22Rv1 (cell line): ENCODE measurements around the gene VEPH1.

Experiments
- H3K27ac ChIP-seq: fragments of 450-650 bp; 2 replicates; pipeline ENCODE4 v1.5.1; 2017
- ZFX ChIP-seq: fragments of 450-650 bp; IDR thresholded peaks from 2 replicates; pipeline ENCODE4 v1.6.1; 2017; ENCODE audit warnings: antibody characterized with exemption, borderline replicate concordance
- TF ChIP-seq, protein P1 (sequence below): fragments of 450-650 bp; IDR thresholded peaks from 2 replicates; pipeline ENCODE4 v1.5.1; 2017; ENCODE audit warnings: mild to moderate bottlenecking

The VEPH1 gene

DNA sequence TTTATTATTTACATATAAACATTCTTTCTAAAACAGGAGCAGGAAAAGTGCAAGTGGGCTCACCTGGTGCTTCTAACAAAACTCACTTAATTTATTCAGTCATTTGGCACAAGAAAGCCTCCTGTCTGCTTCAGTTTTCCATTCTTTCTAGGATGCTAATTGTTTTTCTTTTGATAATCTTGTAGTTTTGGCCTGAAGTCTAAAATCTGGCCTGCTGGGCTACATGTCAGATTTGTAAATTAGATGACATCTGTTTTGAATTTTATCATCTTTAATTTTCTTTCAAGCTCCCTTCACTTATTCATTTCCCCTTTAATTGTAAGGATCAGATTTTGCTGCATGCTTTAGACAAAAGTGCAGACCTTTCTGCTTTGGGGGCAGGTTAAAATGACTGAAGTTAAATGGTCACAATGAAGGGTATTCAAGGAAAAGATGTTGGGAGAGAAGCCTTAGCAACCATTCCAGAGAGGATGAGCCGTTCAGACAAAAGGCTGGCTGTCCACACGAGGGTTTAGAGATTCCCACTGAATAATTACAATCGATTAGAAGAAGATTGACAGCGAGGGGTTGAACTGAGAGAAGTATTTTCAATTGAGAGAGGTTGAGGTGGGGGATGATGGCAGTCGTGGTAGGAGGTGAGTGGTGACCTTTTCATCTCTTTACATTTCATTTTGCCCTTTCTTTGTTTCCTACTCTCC, 126.5 kb downstream of the VEPH1 start:
- no peak overlapping the region for H3K27ac ChIP-seq
- no peak for TF ChIP-seq ZFX
- TF ChIP-seq, protein P1, sequence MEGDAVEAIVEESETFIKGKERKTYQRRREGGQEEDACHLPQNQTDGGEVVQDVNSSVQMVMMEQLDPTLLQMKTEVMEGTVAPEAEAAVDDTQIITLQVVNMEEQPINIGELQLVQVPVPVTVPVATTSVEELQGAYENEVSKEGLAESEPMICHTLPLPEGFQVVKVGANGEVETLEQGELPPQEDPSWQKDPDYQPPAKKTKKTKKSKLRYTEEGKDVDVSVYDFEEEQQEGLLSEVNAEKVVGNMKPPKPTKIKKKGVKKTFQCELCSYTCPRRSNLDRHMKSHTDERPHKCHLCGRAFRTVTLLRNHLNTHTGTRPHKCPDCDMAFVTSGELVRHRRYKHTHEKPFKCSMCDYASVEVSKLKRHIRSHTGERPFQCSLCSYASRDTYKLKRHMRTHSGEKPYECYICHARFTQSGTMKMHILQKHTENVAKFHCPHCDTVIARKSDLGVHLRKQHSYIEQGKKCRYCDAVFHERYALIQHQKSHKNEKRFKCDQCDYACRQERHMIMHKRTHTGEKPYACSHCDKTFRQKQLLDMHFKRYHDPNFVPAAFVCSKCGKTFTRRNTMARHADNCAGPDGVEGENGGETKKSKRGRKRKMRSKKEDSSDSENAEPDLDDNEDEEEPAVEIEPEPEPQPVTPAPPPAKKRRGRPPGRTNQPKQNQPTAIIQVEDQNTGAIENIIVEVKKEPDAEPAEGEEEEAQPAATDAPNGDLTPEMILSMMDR, result no peak

DNA sequence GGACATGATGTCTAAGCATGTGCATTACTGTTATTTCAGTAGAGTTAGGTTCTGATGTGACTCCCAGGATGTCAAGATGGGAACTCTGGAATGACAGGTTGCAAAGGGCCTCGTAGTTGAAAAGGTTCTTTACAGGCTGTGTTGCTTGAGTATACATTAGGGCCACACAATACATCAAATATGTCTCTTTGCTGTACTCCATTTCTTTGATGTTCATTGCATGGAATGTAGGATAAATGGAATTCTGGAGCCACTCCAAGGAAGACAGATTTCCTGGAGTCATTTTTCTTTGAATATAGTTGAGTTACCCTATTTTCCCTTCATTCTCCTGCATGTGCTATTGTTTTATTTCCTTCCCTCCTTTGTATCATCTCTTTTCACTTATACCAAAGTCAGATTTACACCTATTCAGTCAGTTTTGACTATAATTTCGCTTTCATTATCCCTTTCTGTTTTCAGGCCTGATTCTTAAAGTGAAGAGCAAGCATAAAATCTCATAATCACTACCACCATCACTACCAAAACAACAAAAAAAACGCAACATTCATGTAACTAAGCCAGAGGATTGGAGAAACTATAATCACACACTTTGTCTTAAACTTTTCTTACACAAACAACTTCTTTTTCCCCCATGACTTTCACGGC, 127.8 kb downstream of the VEPH1 start:
- TF ChIP-seq, protein P1, result no peak
- TF ChIP-seq ZFX, result no peak
- H3K27ac ChIP-seq, result no peak overlapping the region

DNA sequence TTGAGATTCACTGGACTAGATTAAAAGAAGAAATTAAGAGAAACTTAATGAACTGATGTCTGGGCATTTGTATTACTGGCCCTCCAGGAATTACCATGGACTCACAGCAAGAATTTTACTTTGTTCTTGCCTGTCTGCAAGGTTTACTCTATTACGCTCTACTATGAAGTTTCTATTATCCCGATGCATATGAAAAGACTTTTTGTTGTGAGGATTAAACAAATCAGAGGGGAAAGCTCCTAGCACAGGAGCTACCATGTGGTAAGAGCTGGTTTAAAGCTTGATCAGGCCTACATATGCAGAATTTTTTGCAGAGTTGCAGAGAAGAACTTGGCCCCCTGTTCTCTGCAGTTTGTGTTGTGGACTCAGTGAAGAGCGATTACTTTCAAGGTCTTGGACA, 128.3 kb downstream of the VEPH1 start:
- no peak overlapping the region for H3K27ac ChIP-seq
- TF ChIP-seq, protein P1, result no peak
- no peak for TF ChIP-seq ZFX

DNA sequence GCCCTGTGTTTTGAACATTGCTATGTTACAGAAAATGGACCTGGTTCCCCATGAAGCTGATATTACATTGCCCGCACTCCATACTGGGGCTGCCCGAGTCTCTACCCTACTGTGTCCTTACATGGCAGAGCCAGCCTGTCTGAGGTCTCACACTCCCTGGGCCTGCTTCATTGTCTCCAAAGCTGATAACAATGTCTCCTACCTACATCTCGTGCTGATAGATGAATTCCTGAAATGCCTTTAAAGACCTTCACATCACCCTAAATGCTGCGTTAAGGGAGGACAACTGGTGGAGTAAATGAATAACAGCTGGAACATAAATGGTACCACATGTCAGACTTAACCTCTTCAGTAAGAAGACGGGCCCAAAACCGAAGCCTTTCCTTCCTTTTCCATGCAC, 129.4 kb downstream of the VEPH1 start:
- H3K27ac ChIP-seq, result no peak overlapping the region
- TF ChIP-seq ZFX, result no peak
- TF ChIP-seq, protein P1, result no peak

DNA sequence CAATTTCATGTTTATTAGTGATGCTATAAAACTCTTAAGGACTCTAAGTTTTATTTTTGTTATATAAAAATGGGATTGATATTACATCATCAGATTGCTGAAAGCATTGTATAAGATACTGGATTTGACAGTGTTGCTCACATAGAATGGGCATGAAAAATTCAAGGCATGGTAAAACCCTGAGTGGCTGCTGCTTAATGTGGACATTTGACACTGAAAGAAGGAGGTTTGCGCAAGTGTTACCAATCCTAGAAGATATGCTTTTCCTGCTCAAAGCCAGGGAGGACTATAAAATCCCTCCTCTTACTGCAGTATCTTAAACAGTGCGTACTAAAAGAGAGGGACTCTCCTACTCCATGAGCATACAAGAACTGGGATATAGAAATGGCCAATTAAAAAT, 132.3 kb downstream of the VEPH1 start:
- H3K27ac ChIP-seq, result no peak overlapping the region
- TF ChIP-seq ZFX, result no peak
- TF ChIP-seq, protein P1, result no peak

DNA sequence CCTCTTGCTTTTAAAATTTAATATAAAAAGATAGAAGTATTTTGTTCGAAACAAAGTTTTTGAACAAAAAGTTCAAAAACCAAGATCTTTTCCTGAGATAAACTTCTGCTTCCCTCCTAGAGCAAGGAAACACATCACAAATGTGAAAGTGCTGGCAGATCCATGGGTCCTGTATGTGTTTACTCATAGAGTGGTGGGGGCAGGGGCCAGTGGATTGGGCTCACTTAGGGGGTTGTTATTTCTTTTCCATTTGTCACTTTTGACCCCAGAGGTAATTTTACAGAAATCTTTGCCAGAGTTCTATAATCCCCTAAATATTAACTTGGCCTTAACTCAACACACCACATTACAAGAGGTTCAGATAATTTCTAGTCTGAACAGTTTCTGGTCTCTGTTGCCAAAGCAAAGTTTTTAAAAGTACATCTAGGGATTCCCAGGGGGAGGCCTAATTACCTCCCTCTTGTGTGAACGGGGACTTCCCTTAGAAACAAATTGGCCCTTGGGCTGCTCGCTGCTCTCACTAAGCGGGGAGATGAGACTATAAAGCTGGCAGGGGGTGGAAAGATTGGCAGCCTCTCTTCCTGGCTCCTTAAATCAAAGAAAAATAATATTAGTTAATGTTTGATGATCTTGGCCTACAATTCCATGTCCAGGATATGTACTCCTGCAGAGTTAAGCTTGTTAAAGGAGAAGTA, 133.3 kb downstream of the VEPH1 start:
- no peak for TF ChIP-seq ZFX
- TF ChIP-seq, protein P1, result no peak
- peak overlapping the region; percentile 29; the same call in 1 of the 2 replicates for H3K27ac ChIP-seq

DNA sequence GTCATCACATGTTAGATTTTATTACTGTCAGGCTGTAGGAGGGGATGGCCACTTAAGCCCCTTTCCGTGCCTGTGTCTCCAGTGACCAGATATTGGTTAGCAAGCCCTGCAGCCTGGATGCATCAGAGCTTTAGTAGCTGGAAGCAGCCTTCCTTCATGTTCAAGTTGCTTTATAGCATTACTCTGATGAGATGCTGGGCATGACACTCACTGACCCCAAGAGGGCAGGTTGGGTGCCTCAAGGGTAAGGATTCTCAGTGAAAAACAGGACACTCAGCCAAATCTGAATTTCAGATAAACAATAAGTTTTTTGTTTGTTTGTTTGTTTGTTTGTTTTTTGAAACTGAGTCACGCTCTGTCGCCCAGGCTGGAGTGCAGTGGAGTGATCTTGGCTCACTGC, 135.0 kb downstream of the VEPH1 start:
- H3K27ac ChIP-seq, result no peak overlapping the region
- TF ChIP-seq ZFX, result no peak
- TF ChIP-seq, protein P1, result no peak
